Liver (tissue), 9 donors: Measurements from ENCODE around the gene PLS1. TPM values are rescaled to one million over a fixed set of nuclear protein-coding genes. Genes with fewer than 3 reads are reported as not detected.

ENCODE experiments used
- DNase-seq: peaks from one replicate; pipeline ENCODE4 v3.0.0-alpha.2; 2017; ENCODE audit warnings: low spot score
- H3K27ac ChIP-seq, 2 donors: one replicate each; pipeline ENCODE4 v1.7.0; 2013; ENCODE audit warnings: inconsistent platforms in 2 of 2, low read length in 2 of 2, control low read depth in 1 of 2, low read depth in 1 of 2, mild to moderate bottlenecking in 1 of 2
- H3K27me3 ChIP-seq, 4 donors: one replicate each; pipeline versions ENCODE4 v1.6.1 to v1.7.0; 2013; ENCODE audit warnings: low read length in 3 of 4, inconsistent platforms in 1 of 4, mild to moderate bottlenecking in 1 of 4, moderate library complexity in 1 of 4; ENCODE audit not compliant: control insufficient read depth in 4 of 4, insufficient read depth in 4 of 4
- H3K36me3 ChIP-seq, 4 donors: one replicate each; pipeline versions ENCODE4 v1.6.1 to v1.7.0; 2013; ENCODE audit warnings: low read length in 3 of 4, mild to moderate bottlenecking in 3 of 4, low read depth in 1 of 4, moderate library complexity in 1 of 4; ENCODE audit not compliant: control insufficient read depth in 4 of 4, insufficient read depth in 3 of 4
- H3K4me1 ChIP-seq, 4 donors: one replicate each; pipeline versions ENCODE4 v1.6.1 to v1.7.0; 2013; ENCODE audit warnings: low read length in 3 of 4, mild to moderate bottlenecking in 3 of 4, moderate library complexity in 1 of 4; ENCODE audit not compliant: control insufficient read depth in 4 of 4, insufficient read depth in 4 of 4
- H3K4me3 ChIP-seq, 3 donors: one replicate each; pipeline versions ENCODE4 v1.6.1 to v1.7.0; 2013; ENCODE audit warnings: low read length in 3 of 3, control low read depth in 1 of 3, low read depth in 1 of 3, mild to moderate bottlenecking in 1 of 3
- H3K9ac ChIP-seq, 2 donors: one replicate each; pipeline ENCODE4 v1.7.0; 2013; ENCODE audit warnings: low read length in 2 of 2, mild to moderate bottlenecking in 2 of 2, moderate library complexity in 2 of 2, control low read depth in 1 of 2, low read depth in 1 of 2
- H3K9me3 ChIP-seq, 4 donors: one replicate each; pipeline versions ENCODE4 v1.6.1 to v1.7.0; 2013; ENCODE audit warnings: low read length in 3 of 4; ENCODE audit not compliant: control insufficient read depth in 4 of 4
- EGR1 ChIP-seq, 2 donors: IDR thresholded peaks; 2 replicates each; pipeline ENCODE4 v1.6.1; 2016 to 2018; ENCODE audit warnings: antibody characterized with exemption in 2 of 2, low read depth in 2 of 2
- FOXA2 ChIP-seq: IDR thresholded peaks from 2 replicates; pipeline ENCODE4 v1.6.1; 2016; ENCODE audit warnings: antibody characterized with exemption
- HNF4A ChIP-seq, 2 donors: conservative IDR thresholded peaks; 2 replicates each; pipeline ENCODE4 v1.6.1; 2016; ENCODE audit warnings: antibody characterized with exemption in 2 of 2, mild to moderate bottlenecking in 2 of 2
- JUND ChIP-seq, 2 donors: IDR thresholded peaks; 2 replicates each; pipeline ENCODE4 v1.6.1; 2016; ENCODE audit warnings: antibody characterized with exemption in 2 of 2
- MAX ChIP-seq: IDR thresholded peaks from 2 replicates; pipeline ENCODE4 v1.6.1; 2016; ENCODE audit warnings: antibody characterized with exemption
- NR2F2 ChIP-seq: IDR thresholded peaks from 2 replicates; pipeline ENCODE4 v1.6.1; 2016; ENCODE audit warnings: antibody characterized with exemption
- SP1 ChIP-seq: IDR thresholded peaks from 2 replicates; pipeline ENCODE4 v1.6.1; 2018; ENCODE audit warnings: antibody characterized with exemption, mild to moderate bottlenecking
- TAF1 ChIP-seq: conservative IDR thresholded peaks from 2 replicates; pipeline ENCODE4 v1.6.1; 2016; ENCODE audit warnings: antibody characterized with exemption, mild to moderate bottlenecking
- YY1 ChIP-seq: IDR thresholded peaks from 2 replicates; pipeline ENCODE4 v1.6.1; 2016; ENCODE audit warnings: antibody characterized with exemption, mild to moderate bottlenecking
- WGBS: extraction: QIAGEN DNeasy Blood & Tissue Kit; methylation state at CpG from one replicate; pipeline ENCODE4 v1.1.7; 2013; 5-methylcytosine and 5-hydroxymethylcytosine counted together
- polyA plus RNA-seq, 2 donors: library from polyadenylated mRNA; stranded (reverse) in 1 of 2; unstranded in 1 of 2; fragments of 200-250 nt in 1 of 2; fragments of >200 nt in 1 of 2; fragmentation: Nextera tagmentation in 1 of 2; extraction: Ambion mirVana in 1 of 2; gene quantifications; one replicate each; pipeline versions ENCODE4 v1.2.1 to v1.2.3, GENCODE V29; 2013 to 2015
- total RNA-seq, 2 donors: library from RNA; depleted of rRNA; stranded (reverse); fragments of >200 nt; gene quantifications; one replicate each; pipeline ENCODE4 v1.2.3, GENCODE V29; 2014
- TF ChIP-seq, protein P1 (sequence below): IDR thresholded peaks from 2 replicates; pipeline ENCODE4 v1.6.1; 2016; ENCODE audit warnings: antibody characterized with exemption, mild to moderate bottlenecking
- TF ChIP-seq, protein P2 (sequence below): IDR thresholded peaks from 2 replicates; pipeline ENCODE4 v1.6.1; 2016; ENCODE audit warnings: antibody characterized with exemption
- donor health status: healthy.
- donor health status: healthy.
- donor health status: healthy.
- donor health status: healthy.
- donor health status: healthy.

Gene PLS1
- total and polyA plus RNA-seq, 4 donors: 7.2 to 21.9 (median 10.1) TPM

- TF ChIP-seq, protein P1, sequence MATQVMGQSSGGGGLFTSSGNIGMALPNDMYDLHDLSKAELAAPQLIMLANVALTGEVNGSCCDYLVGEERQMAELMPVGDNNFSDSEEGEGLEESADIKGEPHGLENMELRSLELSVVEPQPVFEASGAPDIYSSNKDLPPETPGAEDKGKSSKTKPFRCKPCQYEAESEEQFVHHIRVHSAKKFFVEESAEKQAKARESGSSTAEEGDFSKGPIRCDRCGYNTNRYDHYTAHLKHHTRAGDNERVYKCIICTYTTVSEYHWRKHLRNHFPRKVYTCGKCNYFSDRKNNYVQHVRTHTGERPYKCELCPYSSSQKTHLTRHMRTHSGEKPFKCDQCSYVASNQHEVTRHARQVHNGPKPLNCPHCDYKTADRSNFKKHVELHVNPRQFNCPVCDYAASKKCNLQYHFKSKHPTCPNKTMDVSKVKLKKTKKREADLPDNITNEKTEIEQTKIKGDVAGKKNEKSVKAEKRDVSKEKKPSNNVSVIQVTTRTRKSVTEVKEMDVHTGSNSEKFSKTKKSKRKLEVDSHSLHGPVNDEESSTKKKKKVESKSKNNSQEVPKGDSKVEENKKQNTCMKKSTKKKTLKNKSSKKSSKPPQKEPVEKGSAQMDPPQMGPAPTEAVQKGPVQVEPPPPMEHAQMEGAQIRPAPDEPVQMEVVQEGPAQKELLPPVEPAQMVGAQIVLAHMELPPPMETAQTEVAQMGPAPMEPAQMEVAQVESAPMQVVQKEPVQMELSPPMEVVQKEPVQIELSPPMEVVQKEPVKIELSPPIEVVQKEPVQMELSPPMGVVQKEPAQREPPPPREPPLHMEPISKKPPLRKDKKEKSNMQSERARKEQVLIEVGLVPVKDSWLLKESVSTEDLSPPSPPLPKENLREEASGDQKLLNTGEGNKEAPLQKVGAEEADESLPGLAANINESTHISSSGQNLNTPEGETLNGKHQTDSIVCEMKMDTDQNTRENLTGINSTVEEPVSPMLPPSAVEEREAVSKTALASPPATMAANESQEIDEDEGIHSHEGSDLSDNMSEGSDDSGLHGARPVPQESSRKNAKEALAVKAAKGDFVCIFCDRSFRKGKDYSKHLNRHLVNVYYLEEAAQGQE: no peak
- no peak for TF ChIP-seq FOXA2
- no peak for TF ChIP-seq TAF1
These were observed 98.0 kb downstream of the PLS1 start (continued) for GRCh38 chr3:142694225-142694624.

DNA sequence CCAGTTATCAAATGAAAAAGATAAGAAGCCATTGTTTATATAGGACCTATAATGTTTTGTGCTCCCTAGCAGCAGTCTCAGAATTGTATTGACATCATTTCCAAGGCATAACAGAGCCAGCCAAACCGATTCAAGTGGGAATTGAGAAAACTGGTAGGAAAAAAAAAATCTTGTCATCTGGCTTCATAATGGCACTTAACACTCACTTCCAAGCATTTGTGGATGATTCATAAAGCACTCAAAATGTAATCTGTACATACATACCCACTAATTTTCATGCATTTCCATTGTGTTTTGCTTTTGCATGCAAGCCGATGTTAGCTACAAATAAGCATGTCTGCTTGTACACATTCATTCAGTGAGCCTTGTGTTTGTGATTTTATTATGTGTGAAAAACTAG is 109.0 kb downstream of the PLS1 start:
- WGBS: 80% methylated on average over 2 of the region's 2 CpGs
- H3K9me3 ChIP-seq: no peaks in the 10 kb centered on the region
- no peaks in the 10 kb centered on the region for H3K27me3 ChIP-seq
- DNase-seq: no peak
- TF ChIP-seq YY1: no peak
- no peak for TF ChIP-seq EGR1 (IDR thresholded peaks at IDR 0.05; ENCODE audit: low read depth in 2 of 2)
- H3K9ac ChIP-seq: no peak overlapping the region
- H3K4me3 ChIP-seq: no peak overlapping the region
- no peak overlapping the region for H3K27ac ChIP-seq
- H3K36me3 ChIP-seq: peaks cover 0 to 2% (median 0%) of the 10 kb centered on the region in 4 donors
- no peaks in the 10 kb centered on the region for H3K4me1 ChIP-seq

- DNase-seq: no peak
- Histone ChIP-seq H3K9me3 (no peaks in the 10 kb centered on the region), H3K4me1 (no peaks in the 10 kb centered on the region), H3K9ac (no peak overlapping the region), H3K27ac (no peak overlapping the region), H3K36me3 (peaks cover 0 to 2% (median 0%) of the 10 kb centered on the region in 4 donors), H3K4me3 (no peak overlapping the region), H3K27me3 (no peaks in the 10 kb centered on the region)
- no peak for TF ChIP-seq JUND (IDR thresholded peaks at IDR 0.05)
- TF ChIP-seq, protein P2, sequence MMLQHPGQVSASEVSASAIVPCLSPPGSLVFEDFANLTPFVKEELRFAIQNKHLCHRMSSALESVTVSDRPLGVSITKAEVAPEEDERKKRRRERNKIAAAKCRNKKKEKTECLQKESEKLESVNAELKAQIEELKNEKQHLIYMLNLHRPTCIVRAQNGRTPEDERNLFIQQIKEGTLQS: no peak
- TF ChIP-seq YY1: no peak
- no peak for TF ChIP-seq TAF1
- no peak for TF ChIP-seq SP1
- TF ChIP-seq, protein P1: no peak
- no peak for TF ChIP-seq MAX
- no peak for TF ChIP-seq HNF4A (conservative IDR thresholded peaks at IDR 0.05)
- TF ChIP-seq FOXA2: no peak
- no peak for TF ChIP-seq NR2F2
- WGBS: 85% methylated on average over 7 of the region's 7 CpGs
These were observed 110.3 kb downstream of the PLS1 start for GRCh38 chr3:142706321-142707127.
